Lower leg skin (tissue), 4 donors: ENCODE results near the gene CCNT1. TPM values are rescaled to one million over a fixed set of nuclear protein-coding genes. Genes with fewer than 3 reads are reported as not detected.

Source experiments
- DNase-seq, 2 donors: peaks; one replicate each; pipeline ENCODE4 v3.0.0-alpha.2; 2019; ENCODE audit warnings: low spot score in 2 of 2
- H3K4me3 ChIP-seq: fragments of 200-600 bp; sonication (generic); 2 replicates; pipeline ENCODE4 v1.5.1; 2017; ENCODE audit warnings: mild to moderate bottlenecking, low read depth; ENCODE audit not compliant: poor library complexity, severe bottlenecking
- CTCF ChIP-seq, 3 donors: fragments of 450-650 bp; IDR thresholded peaks; one replicate each; pipeline ENCODE4 v1.5.1; 2016; ENCODE audit warnings: antibody characterized with exemption in 3 of 3, mild to moderate bottlenecking in 3 of 3, moderate library complexity in 2 of 3
- POLR2A ChIP-seq, 2 donors: fragments of 450-650 bp; IDR thresholded peaks; one replicate each; pipeline ENCODE4 v1.6.1; 2016 to 2017; ENCODE audit warnings: antibody characterized with exemption in 2 of 2, mild to moderate bottlenecking in 1 of 2, moderate library complexity in 1 of 2
- whole genome bisulfite sequencing, 2 donors: methylation state at CpG; one replicate each; pipeline ENCODE4 v1.1.5; 2018; 5-methylcytosine and 5-hydroxymethylcytosine counted together
- intact Hi-C: fragments of 100-400 bp; cut with DNase I; formaldehyde crosslinking; loops from one replicate; pipeline ENCODE4 v1.15.0; 2023; ENCODE audit warnings: low total_unique reads
- total RNA-seq, 4 donors: library from RNA; depleted of rRNA; stranded (reverse); fragments of >200 nt; gene quantifications; one replicate each; pipeline ENCODE4 v1.1.0, GENCODE V29; 2016

Gene CCNT1
- total RNA-seq, 4 donors from 2014 or later, result 19.3 to 34.9 (median 31.5) TPM

GRCh38 chr12:48750769-48751356 is 34.4 kb upstream of the CCNT1 start:
- H3K4me3 ChIP-seq, result no peak overlapping the region
- no peak for DNase-seq
- TF ChIP-seq CTCF (IDR thresholded peaks at IDR 0.05) (no peak), POLR2A (IDR thresholded peaks at IDR 0.05) (no peak)
- intact Hi-C loops, result no loop called here
- 56 to 72% methylated on average over 2 of the region's 2 CpGs for WGBS, 2 donors

DNA sequence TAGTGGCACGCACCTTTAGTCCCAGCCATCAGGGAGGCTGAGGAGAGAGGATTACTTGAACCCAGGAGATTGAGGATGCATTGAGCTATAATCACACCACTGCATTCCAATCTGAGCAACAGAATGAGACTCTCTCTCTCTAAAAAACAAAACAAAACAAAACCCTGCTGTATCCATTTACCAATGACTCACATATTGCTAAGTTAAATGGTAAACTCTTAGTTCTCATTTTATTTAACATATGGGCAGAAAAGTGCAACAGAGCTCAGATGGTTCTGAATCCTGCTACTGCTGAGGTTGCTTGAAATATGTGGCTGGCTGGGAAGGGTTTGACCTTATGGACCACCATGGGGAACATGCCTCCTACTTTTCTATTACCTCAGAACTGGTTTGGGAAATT is 33.7 kb upstream of the CCNT1 start:
- no peak for TF ChIP-seq CTCF (IDR thresholded peaks at IDR 0.05)
- no peak for TF ChIP-seq POLR2A (IDR thresholded peaks at IDR 0.05)
- no peak overlapping the region for H3K4me3 ChIP-seq
- DNase-seq, result no peak
- WGBS, 2 donors, result 92 to 93% methylated on average over 1 of the region's 1 CpG
- intact Hi-C loops, result no loop called here

DNA sequence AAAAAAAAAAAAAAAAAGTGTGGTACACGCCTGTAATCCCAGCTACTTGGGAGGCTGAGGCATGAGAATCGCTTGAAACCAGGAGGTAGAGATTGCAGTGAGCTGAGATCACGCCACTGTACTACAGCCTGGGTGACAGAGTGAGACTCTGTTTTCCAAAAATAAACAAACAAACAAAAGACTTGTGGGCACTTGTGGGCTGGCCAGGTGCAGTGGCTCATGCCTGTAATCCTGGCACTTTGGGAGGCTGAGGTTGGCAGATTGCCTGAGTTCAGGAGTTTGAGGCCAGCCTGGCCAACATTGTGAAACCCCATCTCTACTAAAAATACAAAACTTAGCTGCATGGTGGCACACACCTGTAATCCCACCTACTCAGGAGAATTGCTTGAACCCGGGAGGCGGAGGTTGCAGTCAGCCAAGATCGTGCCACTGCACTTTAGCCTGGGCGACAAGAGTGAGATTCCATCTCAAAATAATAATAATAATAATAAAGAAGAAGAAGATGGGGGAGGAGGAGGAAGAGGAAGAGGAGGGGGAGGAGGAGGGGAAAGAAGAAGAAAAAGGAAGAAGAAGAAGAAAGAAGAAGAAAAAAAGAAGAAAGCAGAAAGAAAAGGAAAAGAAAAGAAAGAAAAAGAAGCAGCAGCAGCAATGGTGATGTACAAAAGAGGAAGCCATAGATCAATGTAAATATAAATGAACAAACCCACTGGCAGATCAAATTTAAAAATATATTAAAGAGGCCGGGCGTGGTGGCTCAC is 27.9 kb upstream of the CCNT1 start:
- intact Hi-C loops, result no loop called here
- no peak for TF ChIP-seq POLR2A (IDR thresholded peaks at IDR 0.05)
- no peak for TF ChIP-seq CTCF (IDR thresholded peaks at IDR 0.05)
- no peak for DNase-seq
- WGBS, 2 donors, result 71 to 76% methylated on average over 9 of the region's 9 CpGs
- no peak overlapping the region for H3K4me3 ChIP-seq

- intact Hi-C loops, result no loop called here
- no peak for DNase-seq
- H3K4me3 ChIP-seq, result no peak overlapping the region
- TF ChIP-seq CTCF (IDR thresholded peaks at IDR 0.05), result no peak
- no peak for TF ChIP-seq POLR2A (IDR thresholded peaks at IDR 0.05)
- WGBS, 2 donors, result 35 to 41% methylated on average over 5 of the region's 5 CpGs
Measured at GRCh38 chr12:48739618-48740269, 23.2 kb upstream of the CCNT1 start.

- no peak for DNase-seq
- 23 to 25% methylated on average over 1 of the region's 1 CpG for WGBS, 2 donors
- TF ChIP-seq POLR2A (IDR thresholded peaks at IDR 0.05), result no peak
- no peak for TF ChIP-seq CTCF (IDR thresholded peaks at IDR 0.05)
- intact Hi-C loops, result no loop called here
- no peak overlapping the region for H3K4me3 ChIP-seq
Measured at GRCh38 chr12:48736456-48736855, 19.9 kb upstream of the CCNT1 start.
